GM21737 (cell line): ENCODE results near the gene ZNF148.

Experiments
- ATAC-seq: cut with Tn5 transposase; IDR thresholded peaks from one replicate; pipeline ENCODE4 v1.9.1; 2021; ENCODE audit warnings: mild to moderate bottlenecking, moderate library complexity; ENCODE audit not compliant: unreplicated experiment

Gene ZNF148

GRCh38 chr3:125229707-125230106, 145.4 kb downstream of the ZNF148 start:
- ATAC-seq: no peak

- ATAC-seq: no peak
Observed at GRCh38 chr3:125229168-125229567, 146.0 kb downstream of the ZNF148 start.

GRCh38 chr3:125221831-125222230, 153.3 kb downstream of the ZNF148 start:
- ATAC-seq: no peak

- ATAC-seq: no peak
Observed at GRCh38 chr3:125220727-125221429, 154.2 kb downstream of the ZNF148 start.

GRCh38 chr3:125220183-125220582, 154.9 kb downstream of the ZNF148 start:
- ATAC-seq: no peak

- ATAC-seq: no peak
Observed at GRCh38 chr3:125219261-125219701, 155.8 kb downstream of the ZNF148 start.

GRCh38 chr3:125214738-125215137, 160.4 kb downstream of the ZNF148 start:
- ATAC-seq: no peak

GRCh38 chr3:125213946-125214542, 161.1 kb downstream of the ZNF148 start:
- no peak for ATAC-seq

- no peak for ATAC-seq
Observed at GRCh38 chr3:125213364-125213755, 161.8 kb downstream of the ZNF148 start.

GRCh38 chr3:125212509-125213363, 162.4 kb downstream of the ZNF148 start, which contains the start of gene SLC12A8:
Gene SLC12A8 (minus strand): TSS chr3:125212748. CDS start chr3:125211349, 1,399 bp downstream.
- no peak for ATAC-seq

GRCh38 chr3:125212091-125212508, 163.0 kb downstream of the ZNF148 start:
- no peak for ATAC-seq

GRCh38 chr3:125211523-125212090, 163.5 kb downstream of the ZNF148 start:
- no peak for ATAC-seq

GRCh38 chr3:125207949-125208568, 167.1 kb downstream of the ZNF148 start:
- ATAC-seq: no peak

GRCh38 chr3:125207507-125207906, 167.6 kb downstream of the ZNF148 start:
- ATAC-seq: no peak

GRCh38 chr3:125206934-125207333, 168.2 kb downstream of the ZNF148 start:
- no peak for ATAC-seq

- ATAC-seq: no peak
Observed at GRCh38 chr3:125203731-125204130, 171.4 kb downstream of the ZNF148 start.

- ATAC-seq: no peak
Observed at GRCh38 chr3:125202197-125202596, 172.9 kb downstream of the ZNF148 start.

GRCh38 chr3:125200731-125201139, 174.4 kb downstream of the ZNF148 start:
- ATAC-seq: peak; percentile 69

GRCh38 chr3:125194849-125195601, 180.1 kb downstream of the ZNF148 start:
- no peak for ATAC-seq
